Panc1 (cell line): ENCODE measurements around the gene EPHA6. TPM values are rescaled to one million over a fixed set of nuclear protein-coding genes. Genes with fewer than 3 reads are reported as not detected.

Experiments
- ATAC-seq: fragments of 200-7000 bp; cut with Tn5 transposase; 2 replicates; pipeline ENCODE4 v1.9.1; 2020; ENCODE audit warnings: mild to moderate bottlenecking, moderate library complexity
- BruUV-seq: library from RNA; stranded (reverse); fragments of 400-500 nt; replicated peaks from 2 replicates; lab custom pipeline; 2021; lab: Mats Ljungman, UMichigan
- CTCF ChIA-PET: fragments of 300-600 bp; sonication (Branson Sonifier 250); formaldehyde crosslinking; loops from one replicate; lab custom pipeline; 2022; ENCODE audit warnings: antibody characterized with exemption; lab: Charles Lee
- POLR2A ChIA-PET: fragments of 300-600 bp; sonication (Branson Sonifier 250); formaldehyde crosslinking; loops from one replicate; lab custom pipeline; 2022; ENCODE audit warnings: antibody characterized with exemption; lab: Charles Lee
- DNase-seq: peaks from one replicate; pipeline ENCODE4 v3.0.0-alpha.2; 2010; ENCODE audit warnings: low read depth, low spot score
- H3K27ac ChIP-seq: 2 replicates; pipeline ENCODE4 v1.5.1; 2011; ENCODE audit warnings: mild to moderate bottlenecking, low read length, inconsistent platforms
- H3K27me3 ChIP-seq: fragments of 200-500 bp; sonication (Bioruptor generic); 2 replicates; pipeline ENCODE4 v1.6.0; 2014; ENCODE audit warnings: low read length, inconsistent platforms; ENCODE audit not compliant: control insufficient read depth, insufficient read depth
- H3K36me3 ChIP-seq: fragments of 200-500 bp; sonication (Bioruptor generic); 2 replicates; pipeline ENCODE4 v1.5.1; 2014; ENCODE audit warnings: inconsistent platforms, mild to moderate bottlenecking, low read length, moderate library complexity; ENCODE audit not compliant: control insufficient read depth, insufficient read depth
- H3K4me1 ChIP-seq: 2 replicates; pipeline ENCODE4 v1.5.1; 2011; ENCODE audit warnings: inconsistent platforms, mild to moderate bottlenecking, low read length, moderate library complexity; ENCODE audit not compliant: control insufficient read depth, insufficient read depth
- H3K4me3 ChIP-seq, 2 experiments: 2 replicates each; pipeline ENCODE4 v1.5.1; 2011 to 2012; ENCODE audit warnings: low read depth in 2 of 2, low read length in 2 of 2, mild to moderate bottlenecking in 2 of 2, inconsistent platforms in 1 of 2, moderate library complexity in 1 of 2
- H3K9me3 ChIP-seq: fragments of 200-500 bp; sonication (Bioruptor generic); 2 replicates; pipeline ENCODE4 v1.5.1; 2014; ENCODE audit warnings: low read depth, mild to moderate bottlenecking, inconsistent platforms, low read length, moderate library complexity; ENCODE audit not compliant: control insufficient read depth, insufficient read depth
- POLR2AphosphoS5 ChIP-seq: IDR thresholded peaks from 2 replicates; pipeline ENCODE4 v1.6.1; 2012; ENCODE audit warnings: mild to moderate bottlenecking, low read depth, low read length, moderate library complexity
- SIN3A ChIP-seq: IDR thresholded peaks from 2 replicates; pipeline ENCODE4 v1.6.1; 2012; ENCODE audit warnings: low read depth, mild to moderate bottlenecking, low read length, moderate library complexity, borderline replicate concordance; ENCODE audit not compliant: insufficient read depth
- TCF7L2 ChIP-seq: IDR thresholded peaks from 2 replicates; pipeline ENCODE4 v1.6.1; 2011; ENCODE audit warnings: mild to moderate bottlenecking, low read depth, low read length, inconsistent platforms
- in situ Hi-C: cut with HindIII; loops from 2 replicates; pipeline ENCODE4 v1.10.0; 2016; ENCODE audit warnings: low sequenced_read_pairs, low pct_unique_long_range_greater_than_20kb
- intact Hi-C: fragments of 100-400 bp; cut with micrococcal nuclease; formaldehyde crosslinking; loops from one replicate; pipeline ENCODE4 v1.10.0; 2022; ENCODE audit not compliant: unreplicated experiment
- total RNA-seq: library from RNA; stranded (reverse); gene quantifications from one replicate; pipeline ENCODE4 v1.2.1, GENCODE V29; 2021; ENCODE audit not compliant: unreplicated experiment
- TF ChIP-seq, protein P1 (sequence below), 2 experiments: IDR thresholded peaks; 2 replicates each; pipeline ENCODE4 v1.6.1; 2011 to 2012; ENCODE audit warnings: low read depth in 2 of 2, control low read depth in 1 of 2, low read length in 1 of 2, mild to moderate bottlenecking in 1 of 2, moderate library complexity in 1 of 2; ENCODE audit not compliant: insufficient read depth in 1 of 2
- TF ChIP-seq, protein P2 (sequence below): fragments of 450-650 bp; IDR thresholded peaks from 2 replicates; pipeline ENCODE4 v1.5.1; 2017; ENCODE audit warnings: mild to moderate bottlenecking

Gene EPHA6
- total RNA-seq, 1 experiment from 2014 or later, result 0.57 TPM

DNA sequence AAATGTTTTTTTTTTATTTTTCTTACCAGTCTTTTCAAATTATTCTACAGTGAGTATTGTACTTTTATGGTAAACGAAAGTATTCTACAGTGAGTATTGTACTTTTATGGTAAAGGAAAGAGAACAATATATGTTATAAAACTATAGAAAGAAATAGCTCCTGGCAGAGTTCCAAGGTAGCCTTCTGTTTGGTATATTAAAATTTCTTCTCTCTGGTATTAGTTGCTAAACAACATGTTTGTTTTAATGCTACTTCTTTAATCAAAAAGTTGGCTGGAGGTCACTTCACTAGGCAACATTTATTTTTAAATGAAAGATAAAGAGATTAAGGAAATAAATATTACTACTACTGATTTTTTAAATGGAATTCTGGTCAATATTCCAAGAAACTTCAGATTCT, 841.6 kb downstream of the EPHA6 start:
- ATAC-seq (no peak), DNase-seq (no peak)
- Histone ChIP-seq H3K27me3 (no peaks in the 10 kb centered on the region), H3K9me3 (no peaks in the 10 kb centered on the region), H3K36me3 (no peaks in the 10 kb centered on the region), H3K4me3 (no peak overlapping the region), H3K4me1 (no peaks in the 10 kb centered on the region), H3K27ac (no peak overlapping the region)
- no TSS peak for BruUV-seq
- TF ChIP-seq POLR2AphosphoS5 (no peak), SIN3A (no peak), TCF7L2 (no peak)
- TF ChIP-seq, protein P1, sequence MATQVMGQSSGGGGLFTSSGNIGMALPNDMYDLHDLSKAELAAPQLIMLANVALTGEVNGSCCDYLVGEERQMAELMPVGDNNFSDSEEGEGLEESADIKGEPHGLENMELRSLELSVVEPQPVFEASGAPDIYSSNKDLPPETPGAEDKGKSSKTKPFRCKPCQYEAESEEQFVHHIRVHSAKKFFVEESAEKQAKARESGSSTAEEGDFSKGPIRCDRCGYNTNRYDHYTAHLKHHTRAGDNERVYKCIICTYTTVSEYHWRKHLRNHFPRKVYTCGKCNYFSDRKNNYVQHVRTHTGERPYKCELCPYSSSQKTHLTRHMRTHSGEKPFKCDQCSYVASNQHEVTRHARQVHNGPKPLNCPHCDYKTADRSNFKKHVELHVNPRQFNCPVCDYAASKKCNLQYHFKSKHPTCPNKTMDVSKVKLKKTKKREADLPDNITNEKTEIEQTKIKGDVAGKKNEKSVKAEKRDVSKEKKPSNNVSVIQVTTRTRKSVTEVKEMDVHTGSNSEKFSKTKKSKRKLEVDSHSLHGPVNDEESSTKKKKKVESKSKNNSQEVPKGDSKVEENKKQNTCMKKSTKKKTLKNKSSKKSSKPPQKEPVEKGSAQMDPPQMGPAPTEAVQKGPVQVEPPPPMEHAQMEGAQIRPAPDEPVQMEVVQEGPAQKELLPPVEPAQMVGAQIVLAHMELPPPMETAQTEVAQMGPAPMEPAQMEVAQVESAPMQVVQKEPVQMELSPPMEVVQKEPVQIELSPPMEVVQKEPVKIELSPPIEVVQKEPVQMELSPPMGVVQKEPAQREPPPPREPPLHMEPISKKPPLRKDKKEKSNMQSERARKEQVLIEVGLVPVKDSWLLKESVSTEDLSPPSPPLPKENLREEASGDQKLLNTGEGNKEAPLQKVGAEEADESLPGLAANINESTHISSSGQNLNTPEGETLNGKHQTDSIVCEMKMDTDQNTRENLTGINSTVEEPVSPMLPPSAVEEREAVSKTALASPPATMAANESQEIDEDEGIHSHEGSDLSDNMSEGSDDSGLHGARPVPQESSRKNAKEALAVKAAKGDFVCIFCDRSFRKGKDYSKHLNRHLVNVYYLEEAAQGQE (IDR thresholded peaks at IDR 0.05; ENCODE audit: insufficient read depth in 1 of 2, low read depth in 2 of 2, low read length in 1 of 2), result no peak
- TF ChIP-seq, protein P2, sequence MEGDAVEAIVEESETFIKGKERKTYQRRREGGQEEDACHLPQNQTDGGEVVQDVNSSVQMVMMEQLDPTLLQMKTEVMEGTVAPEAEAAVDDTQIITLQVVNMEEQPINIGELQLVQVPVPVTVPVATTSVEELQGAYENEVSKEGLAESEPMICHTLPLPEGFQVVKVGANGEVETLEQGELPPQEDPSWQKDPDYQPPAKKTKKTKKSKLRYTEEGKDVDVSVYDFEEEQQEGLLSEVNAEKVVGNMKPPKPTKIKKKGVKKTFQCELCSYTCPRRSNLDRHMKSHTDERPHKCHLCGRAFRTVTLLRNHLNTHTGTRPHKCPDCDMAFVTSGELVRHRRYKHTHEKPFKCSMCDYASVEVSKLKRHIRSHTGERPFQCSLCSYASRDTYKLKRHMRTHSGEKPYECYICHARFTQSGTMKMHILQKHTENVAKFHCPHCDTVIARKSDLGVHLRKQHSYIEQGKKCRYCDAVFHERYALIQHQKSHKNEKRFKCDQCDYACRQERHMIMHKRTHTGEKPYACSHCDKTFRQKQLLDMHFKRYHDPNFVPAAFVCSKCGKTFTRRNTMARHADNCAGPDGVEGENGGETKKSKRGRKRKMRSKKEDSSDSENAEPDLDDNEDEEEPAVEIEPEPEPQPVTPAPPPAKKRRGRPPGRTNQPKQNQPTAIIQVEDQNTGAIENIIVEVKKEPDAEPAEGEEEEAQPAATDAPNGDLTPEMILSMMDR, result no peak
- ChIA-PET POLR2A (no interaction called here), CTCF (no interaction called here)
- intact Hi-C loops (loop anchor here (10.0 kb wide), 1 partner anchor 351 kb away; no protein-coding TSS in a partner anchor), in situ Hi-C loops (no loop called here)

- DNase-seq (no peak), ATAC-seq (no peak)
- intact Hi-C loops (loop anchor here (10.0 kb wide), 1 partner anchor 352 kb away; no protein-coding TSS in a partner anchor), in situ Hi-C loops (no loop called here)
- Histone ChIP-seq H3K9me3 (no peaks in the 10 kb centered on the region), H3K27me3 (no peaks in the 10 kb centered on the region), H3K4me1 (no peaks in the 10 kb centered on the region), H3K27ac (no peak overlapping the region), H3K4me3 (no peak overlapping the region), H3K36me3 (no peaks in the 10 kb centered on the region)
- ChIA-PET CTCF (interaction anchor here (0.6 kb wide), 1 partner anchor 689 kb away, joined by 3 read pairs; no protein-coding TSS in a partner anchor), POLR2A (no interaction called here)
- BruUV-seq, result no TSS peak
- TF ChIP-seq, protein P1 (IDR thresholded peaks at IDR 0.05; ENCODE audit: insufficient read depth in 1 of 2, low read depth in 2 of 2, low read length in 1 of 2), result no peak
These were observed 842.2 kb downstream of the EPHA6 start for GRCh38 chr3:97656638-97657037.
